NCI-H82 treated with DMSO at 0.1 percent for 48 hours (cell line): ENCODE measurements around the gene AREG.

Experiments
- DNase-seq: peaks from one replicate; lab custom pipeline; 2025; ENCODE audit not compliant: unreplicated experiment; lab: John Stamatoyannopoulos, UW

Gene AREG

GRCh38 chr4:74456849-74457395, 12.0 kb downstream of the AREG start:
- no peak for DNase-seq

GRCh38 chr4:74460833-74461232, 15.9 kb downstream of the AREG start:
- DNase-seq: no peak

- DNase-seq: no peak
Observed at GRCh38 chr4:74463123-74463522, 18.2 kb downstream of the AREG start.

DNA sequence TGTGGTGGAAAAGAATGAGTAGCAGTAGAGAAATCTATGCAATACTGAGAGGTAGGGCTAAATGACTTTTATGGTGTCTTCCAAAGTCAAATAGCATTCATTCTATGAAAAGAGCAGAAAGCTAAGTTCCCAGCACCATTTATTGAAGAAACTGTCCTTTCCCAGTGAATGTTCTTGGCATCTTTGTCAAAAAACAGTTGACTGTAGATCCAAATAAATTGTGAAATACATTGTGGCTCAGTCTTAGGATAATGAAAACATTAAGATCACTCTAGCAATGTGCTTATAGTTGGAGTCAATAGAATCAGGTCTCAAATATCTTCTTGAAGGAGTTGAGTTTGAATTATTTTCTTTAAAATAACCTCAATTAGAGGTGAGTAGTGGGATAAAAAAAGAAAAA, 19.4 kb downstream of the AREG start:
- DNase-seq: no peak

- DNase-seq: no peak
Observed at GRCh38 chr4:74466242-74466641, 21.3 kb downstream of the AREG start.

GRCh38 chr4:74471264-74471663, 26.3 kb downstream of the AREG start:
- no peak for DNase-seq

GRCh38 chr4:74473155-74473811, 28.3 kb downstream of the AREG start:
- DNase-seq: no peak

DNA sequence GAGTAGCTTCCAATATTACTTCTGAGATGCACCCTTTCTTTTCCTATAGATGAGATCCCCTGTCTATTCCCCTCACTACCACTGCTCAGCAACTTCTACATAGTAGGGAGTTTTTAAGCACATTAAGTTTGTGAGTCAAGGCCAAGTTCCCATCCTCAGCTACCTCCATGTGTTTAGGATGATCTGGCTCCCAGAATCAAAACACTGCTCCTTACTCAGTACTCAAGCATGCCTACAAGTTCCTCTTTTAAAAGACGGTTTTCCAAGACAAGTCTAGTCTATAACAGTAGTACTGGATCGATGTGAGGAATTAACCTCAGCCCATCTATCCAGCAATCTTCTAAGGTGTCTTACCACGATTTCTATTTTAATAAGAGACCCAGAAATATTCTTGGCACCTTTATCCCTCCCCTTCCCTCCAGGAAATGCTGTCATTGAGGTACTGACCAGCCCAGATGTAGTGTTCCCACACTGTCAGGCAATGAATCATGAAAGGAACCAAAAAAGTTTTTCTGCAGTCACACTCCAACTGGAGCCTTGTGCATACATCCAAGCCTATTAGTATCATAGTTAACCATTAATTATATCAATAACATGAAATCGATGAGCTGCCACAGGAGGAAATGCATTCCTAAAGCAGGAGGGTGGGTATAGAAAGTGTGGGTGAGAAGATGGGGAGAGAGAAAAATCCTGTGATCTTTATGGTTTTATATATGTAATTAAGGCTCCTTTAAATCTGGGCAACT, 29.6 kb downstream of the AREG start:
- no peak for DNase-seq

GRCh38 chr4:74475091-74475800, 30.3 kb downstream of the AREG start:
- no peak for DNase-seq

DNA sequence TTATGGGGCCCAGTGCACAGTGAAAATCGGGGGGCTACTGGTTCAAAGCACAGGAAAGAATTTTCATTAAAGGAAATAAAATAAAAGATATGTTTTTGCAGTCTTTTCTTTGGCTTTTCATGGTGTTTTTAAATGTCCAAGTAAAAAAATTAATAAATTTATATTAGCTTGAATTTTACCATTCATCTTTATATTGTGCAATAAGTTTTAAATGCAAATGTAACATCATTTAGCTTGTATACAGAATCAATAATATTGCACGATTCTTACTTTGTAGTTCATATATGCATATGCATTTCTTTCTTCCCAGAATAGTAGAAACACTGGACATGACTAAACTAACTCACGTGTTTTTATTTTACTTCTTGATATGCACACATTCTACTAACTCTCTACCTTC, 31.0 kb downstream of the AREG start:
- no peak for DNase-seq

GRCh38 chr4:74479009-74479408, 34.1 kb downstream of the AREG start:
- no peak for DNase-seq

- DNase-seq: no peak
Observed at GRCh38 chr4:74480267-74480666, 35.3 kb downstream of the AREG start.

GRCh38 chr4:74481891-74482609, 37.1 kb downstream of the AREG start:
- DNase-seq: no peak

- DNase-seq: no peak
Observed at GRCh38 chr4:74483226-74483911, 38.4 kb downstream of the AREG start.

DNA sequence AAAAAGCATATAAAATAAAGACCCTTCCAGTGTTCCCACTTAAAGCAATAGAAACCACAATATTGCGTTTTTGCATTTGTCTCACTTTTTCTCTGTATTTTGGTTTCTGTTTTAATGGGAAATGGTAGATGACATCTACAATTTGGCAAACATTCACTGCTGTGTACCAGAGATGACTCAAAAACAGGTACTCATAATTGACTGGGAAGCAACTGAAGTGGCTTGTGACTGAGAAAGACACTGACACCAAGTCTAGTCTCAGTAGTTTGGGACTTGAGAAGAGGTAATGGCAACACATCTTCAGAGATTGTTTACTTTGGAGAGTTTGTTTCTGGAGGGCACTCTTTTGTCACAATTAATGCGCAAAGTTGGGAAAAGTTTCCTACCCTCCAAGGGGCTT, 42.0 kb downstream of the AREG start:
- no peak for DNase-seq

GRCh38 chr4:74487771-74488170, 42.8 kb downstream of the AREG start:
- no peak for DNase-seq

- no peak for DNase-seq
Observed at GRCh38 chr4:74490736-74491135, 45.8 kb downstream of the AREG start.

DNA sequence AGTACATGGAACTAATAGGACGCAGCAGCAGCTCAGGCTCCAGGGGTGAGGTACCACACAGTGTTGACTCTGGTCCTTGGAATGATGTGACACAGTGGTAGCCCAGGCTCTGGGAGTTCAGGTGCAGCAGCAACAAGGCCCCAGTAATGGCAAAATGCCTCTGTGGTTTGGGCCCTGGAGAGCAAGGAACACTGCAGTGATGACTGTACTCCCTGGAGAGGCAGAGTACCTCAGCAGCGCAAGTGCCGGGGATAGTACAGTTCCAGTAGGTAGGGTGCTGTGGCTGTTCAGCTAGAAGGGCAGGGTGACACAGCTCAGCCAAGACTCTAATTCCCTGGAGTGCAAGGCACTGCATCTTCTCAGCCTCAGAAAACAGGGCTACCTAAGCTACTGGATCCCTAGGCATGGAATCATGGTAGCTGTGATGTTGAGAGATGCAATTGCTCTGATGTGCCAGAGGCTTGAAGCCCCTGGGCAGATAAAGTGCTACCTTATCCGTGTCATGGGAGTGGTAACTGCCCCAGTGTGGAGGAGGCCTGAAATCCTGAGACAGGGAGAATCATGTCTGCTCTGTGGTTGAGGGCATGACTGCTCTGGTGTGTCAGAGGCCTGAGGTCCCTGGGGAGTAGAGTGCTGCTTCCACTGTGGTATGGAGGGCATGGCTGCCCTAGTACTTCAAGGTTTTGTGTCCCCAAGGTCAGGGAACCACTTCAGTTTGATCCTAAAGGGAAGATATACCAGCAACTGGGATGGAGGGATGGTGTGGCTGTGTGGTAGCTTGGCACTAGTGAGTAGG, 55.2 kb downstream of the AREG start:
- no peak for DNase-seq

- no peak for DNase-seq
Observed at GRCh38 chr4:74501579-74501978, 56.6 kb downstream of the AREG start.

DNA sequence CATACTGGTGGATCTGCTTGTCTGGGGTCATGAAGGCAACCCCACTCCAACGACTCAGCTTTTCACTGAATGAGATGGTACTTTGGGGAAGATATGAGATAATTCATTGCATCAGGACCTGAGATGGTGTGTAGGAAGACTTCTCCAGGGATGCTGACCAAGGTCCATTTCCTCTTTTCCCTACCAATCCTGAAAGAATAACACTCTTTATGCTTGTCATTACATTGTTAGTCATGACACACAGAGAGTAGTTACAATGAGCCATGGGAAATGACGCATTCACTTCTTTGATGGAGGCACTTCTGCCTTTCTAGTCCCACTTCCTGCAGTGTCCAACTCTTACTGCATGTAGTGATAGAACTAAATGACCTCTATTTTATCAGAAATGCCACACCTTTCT, 58.6 kb downstream of the AREG start:
- DNase-seq: no peak
